SIG-M5 (cell line): ENCODE measurements around the gene SEPTIN2.
"Not testable (repeated sequence)": the region's sequence is repeated elsewhere in the genome, so short reads cannot be mapped to it uniquely, and the experiment has no call there.

Source experiments
- DNase-seq: peaks from one replicate; lab custom pipeline; 2025; lab: John Stamatoyannopoulos, UW

The SEPTIN2 gene

GRCh38 chr2:241386519-241386918, 70.8 kb downstream of the SEPTIN2 start:
- no peak for DNase-seq

GRCh38 chr2:241389697-241390096, 74.0 kb downstream of the SEPTIN2 start:
- no peak for DNase-seq

DNA sequence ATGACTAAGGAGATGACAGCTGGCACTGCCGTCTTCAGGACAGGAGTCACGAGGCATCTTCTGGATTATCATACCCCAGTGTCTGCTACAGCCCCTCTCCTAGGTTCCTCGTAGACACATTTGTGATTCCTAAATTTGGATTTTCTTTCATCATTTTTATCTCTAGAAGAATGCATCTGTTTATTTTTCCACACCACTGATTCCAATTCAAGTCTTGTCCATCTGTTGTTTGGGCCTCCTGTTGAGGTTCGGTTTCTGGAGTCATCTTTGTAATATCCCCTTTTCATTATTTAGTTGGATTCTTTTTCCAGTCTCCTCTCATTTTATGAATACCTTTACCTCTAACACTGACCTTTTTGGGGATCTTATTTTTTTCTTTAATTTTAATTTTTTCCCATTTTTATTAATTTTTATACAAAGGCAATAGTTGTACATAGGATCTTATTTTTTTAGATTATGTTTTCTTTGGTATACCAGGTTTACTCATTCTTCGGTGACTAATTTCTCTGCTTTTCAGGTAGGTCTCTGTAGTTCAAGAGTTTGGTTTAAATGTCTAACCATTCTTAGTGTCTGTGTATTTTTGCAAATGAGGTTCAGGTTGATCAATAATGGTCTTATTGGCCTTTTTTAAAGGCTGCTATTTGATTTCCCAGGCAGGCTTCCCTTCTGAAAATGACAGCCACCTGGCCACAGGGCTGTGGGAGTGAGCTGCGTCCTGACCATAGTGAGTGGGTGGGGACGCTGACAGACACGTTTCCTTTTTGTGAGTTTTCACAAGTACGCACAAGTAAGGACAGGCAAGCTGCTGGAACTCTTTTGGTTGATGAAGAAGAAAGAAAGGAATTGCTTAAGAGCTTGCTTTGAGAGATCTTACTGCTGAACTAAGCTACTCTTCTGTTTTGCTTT, 74.8 kb downstream of the SEPTIN2 start:
- DNase-seq, result no peak

GRCh38 chr2:241391892-241392665, 76.4 kb downstream of the SEPTIN2 start:
- no peak for DNase-seq

GRCh38 chr2:241392753-241393152, 77.0 kb downstream of the SEPTIN2 start:
- not testable (repeated sequence) for DNase-seq

DNA sequence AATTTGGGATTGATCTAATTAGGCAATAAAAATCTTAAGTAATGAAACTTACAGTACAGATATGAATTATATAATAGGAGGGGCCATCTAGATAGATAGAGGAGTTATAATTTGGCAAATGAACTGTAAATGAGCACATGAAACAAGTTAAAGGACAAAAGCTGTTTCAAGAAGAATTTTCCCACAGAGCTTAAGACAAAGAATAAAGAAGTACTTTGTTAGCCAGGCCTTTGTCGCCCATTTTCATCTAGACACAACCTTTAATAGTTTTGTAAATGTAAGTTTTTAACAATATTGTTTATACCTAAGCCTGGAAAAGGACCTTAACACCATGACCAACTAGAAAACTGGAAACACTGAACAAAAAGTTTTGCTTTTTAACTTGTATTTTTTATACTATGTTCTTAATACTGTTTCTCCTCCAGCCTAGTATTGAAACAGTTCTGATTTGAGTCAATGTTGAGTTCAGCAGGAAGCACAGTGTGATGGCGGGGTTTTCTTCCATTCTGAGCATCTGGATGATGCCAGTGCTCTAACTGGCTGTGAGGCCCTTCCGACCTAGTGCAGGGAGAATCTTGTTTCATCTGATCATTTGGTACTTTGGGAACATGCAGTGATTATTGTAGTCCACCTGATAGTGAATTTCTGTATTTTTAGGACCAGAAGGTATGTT, 77.9 kb downstream of the SEPTIN2 start:
- no peak for DNase-seq

DNA sequence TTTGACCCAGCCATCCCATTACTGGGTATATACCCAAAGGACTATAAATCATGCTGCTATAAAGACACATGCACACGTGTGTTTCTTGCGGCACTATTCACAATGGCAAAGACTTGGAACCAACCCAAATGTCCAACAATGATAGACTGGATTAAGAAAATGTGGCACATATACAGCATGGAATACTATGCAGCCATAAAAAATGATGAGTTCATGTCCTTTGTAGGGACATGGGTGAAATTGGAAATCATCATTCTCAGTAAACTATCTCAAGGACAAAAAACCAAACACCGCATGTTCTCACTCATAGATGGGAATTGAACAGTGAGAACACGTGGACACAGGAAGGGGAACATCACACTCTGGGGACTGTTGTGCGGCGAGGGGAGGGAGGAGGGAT, 81.1 kb downstream of the SEPTIN2 start:
- DNase-seq, result not testable (repeated sequence)

GRCh38 chr2:241399941-241400922, 84.5 kb downstream of the SEPTIN2 start:
- no peak for DNase-seq
